SK-N-SH treated with all-trans-retinoic acid at 6 μM for 48 hours (cell line): ENCODE data around the gene GAK.

ENCODE experiments used
- ARNTL ChIP-seq: fragments of 450-650 bp; formaldehyde crosslinking; IDR thresholded peaks from 2 replicates; pipeline ENCODE4 v1.5.0; 2020; ENCODE audit warnings: low read depth, mild to moderate bottlenecking, moderate library complexity, borderline replicate concordance
- GLIS3 ChIP-seq: fragments of 250-450 bp; sonication (Bioruptor Pico); IDR thresholded peaks from 2 replicates; pipeline ENCODE4 v1.5.0; 2020; ENCODE audit warnings: mild to moderate bottlenecking, moderate library complexity
- OSR1 ChIP-seq: fragments of 250-450 bp; sonication (Bioruptor Pico); IDR thresholded peaks from 2 replicates; pipeline ENCODE4 v1.8.0; 2022; ENCODE audit warnings: moderate library complexity, mild to moderate bottlenecking, inconsistent platforms
- RARB ChIP-seq: fragments of 250-450 bp; sonication (Bioruptor Pico); IDR thresholded peaks from 2 replicates; pipeline ENCODE4 v1.8.0; 2021; ENCODE audit warnings: mild to moderate bottlenecking, moderate library complexity
- TCF4 ChIP-seq: fragments of 250-450 bp; sonication (Bioruptor Pico); IDR thresholded peaks from 2 replicates; pipeline ENCODE4 v1.8.0; 2021; ENCODE audit warnings: mild to moderate bottlenecking, moderate library complexity, borderline replicate concordance
- TOX ChIP-seq: fragments of 250-450 bp; sonication (Bioruptor Pico); IDR thresholded peaks from 2 replicates; pipeline ENCODE4 v1.8.0; 2021; ENCODE audit warnings: mild to moderate bottlenecking, moderate library complexity, borderline replicate concordance
- ZC3H10 ChIP-seq: fragments of 250-450 bp; sonication (Bioruptor Pico); IDR thresholded peaks from 2 replicates; pipeline ENCODE4 v1.5.1; 2021; ENCODE audit warnings: mild to moderate bottlenecking, moderate library complexity
- ZFP3 ChIP-seq: fragments of 250-450 bp; sonication (Bioruptor Pico); IDR thresholded peaks from 2 replicates; pipeline ENCODE4 v1.5.0; 2020; ENCODE audit warnings: mild to moderate bottlenecking, moderate library complexity
- ZFP30 ChIP-seq: fragments of 450-650 bp; formaldehyde crosslinking; IDR thresholded peaks from 2 replicates; pipeline ENCODE4 v1.5.0; 2022; ENCODE audit warnings: mild to moderate bottlenecking, moderate library complexity
- ZNF565 ChIP-seq: fragments of 450-650 bp; formaldehyde crosslinking; conservative IDR thresholded peaks from 2 replicates; pipeline ENCODE4 v1.5.0; 2020; ENCODE audit warnings: low read depth, mild to moderate bottlenecking, moderate library complexity
- ZNF70 ChIP-seq: fragments of 450-650 bp; formaldehyde crosslinking; IDR thresholded peaks from 2 replicates; pipeline ENCODE4 v1.5.0; 2020; ENCODE audit warnings: mild to moderate bottlenecking, moderate library complexity
- ZNF8 ChIP-seq: fragments of 450-650 bp; formaldehyde crosslinking; IDR thresholded peaks from 2 replicates; pipeline ENCODE4 v1.5.0; 2020; ENCODE audit warnings: mild to moderate bottlenecking, moderate library complexity
- TF ChIP-seq, protein P1 (sequence below): fragments of 250-450 bp; sonication (Bioruptor Pico); IDR thresholded peaks from 2 replicates; pipeline ENCODE4 v1.8.0; 2020; ENCODE audit warnings: mild to moderate bottlenecking, moderate library complexity, borderline replicate concordance
- TF ChIP-seq, protein P2 (sequence below): fragments of 250-450 bp; sonication (Bioruptor Pico); IDR thresholded peaks from 2 replicates; pipeline ENCODE4 v1.5.1; 2021; ENCODE audit warnings: mild to moderate bottlenecking, moderate library complexity

DNA sequence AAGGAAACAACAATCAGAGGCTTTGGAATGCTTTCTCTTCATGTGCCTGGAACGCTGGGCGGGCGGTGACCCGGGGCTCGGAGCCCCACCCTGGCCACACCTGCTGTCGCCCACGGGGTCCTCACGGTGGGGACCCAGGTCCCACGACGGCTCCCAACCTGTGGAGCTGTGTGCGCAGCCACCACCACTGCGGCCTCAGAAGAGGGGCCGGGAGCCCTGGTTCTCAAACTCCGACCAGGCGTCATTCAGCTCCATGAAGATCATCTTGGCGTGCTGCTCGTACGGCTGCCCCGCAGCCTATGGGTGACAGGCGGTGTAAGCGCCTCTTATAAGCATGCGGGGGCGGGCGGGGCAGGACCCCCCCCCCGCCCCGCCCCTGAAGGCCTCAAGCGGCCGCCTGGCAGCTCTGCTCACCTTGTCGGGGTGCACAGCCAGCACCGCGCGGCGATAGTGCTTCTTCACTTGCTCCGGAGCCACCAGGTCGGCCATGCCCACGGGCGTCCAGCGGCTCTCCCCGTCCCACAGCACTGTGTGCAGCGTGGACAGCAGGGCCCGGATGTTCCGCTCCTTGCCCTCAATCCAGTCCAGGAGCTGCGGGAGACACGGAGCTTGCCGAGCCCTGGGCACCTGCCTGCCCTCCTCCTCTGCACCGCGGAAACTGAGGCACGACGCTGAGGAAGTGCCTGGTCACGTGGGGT lies 82.5 kb downstream of the GAK start:
- TF ChIP-seq ZNF565 (CRISPR knock-in tag), result no peak
- no peak for TF ChIP-seq ZFP30 (CRISPR knock-in tag)
- no peak for TF ChIP-seq OSR1 (CRISPR knock-in tag)
- TF ChIP-seq GLIS3 (CRISPR knock-in tag), result no peak
- TF ChIP-seq ARNTL (CRISPR knock-in tag), result no peak
- TF ChIP-seq, protein P1, sequence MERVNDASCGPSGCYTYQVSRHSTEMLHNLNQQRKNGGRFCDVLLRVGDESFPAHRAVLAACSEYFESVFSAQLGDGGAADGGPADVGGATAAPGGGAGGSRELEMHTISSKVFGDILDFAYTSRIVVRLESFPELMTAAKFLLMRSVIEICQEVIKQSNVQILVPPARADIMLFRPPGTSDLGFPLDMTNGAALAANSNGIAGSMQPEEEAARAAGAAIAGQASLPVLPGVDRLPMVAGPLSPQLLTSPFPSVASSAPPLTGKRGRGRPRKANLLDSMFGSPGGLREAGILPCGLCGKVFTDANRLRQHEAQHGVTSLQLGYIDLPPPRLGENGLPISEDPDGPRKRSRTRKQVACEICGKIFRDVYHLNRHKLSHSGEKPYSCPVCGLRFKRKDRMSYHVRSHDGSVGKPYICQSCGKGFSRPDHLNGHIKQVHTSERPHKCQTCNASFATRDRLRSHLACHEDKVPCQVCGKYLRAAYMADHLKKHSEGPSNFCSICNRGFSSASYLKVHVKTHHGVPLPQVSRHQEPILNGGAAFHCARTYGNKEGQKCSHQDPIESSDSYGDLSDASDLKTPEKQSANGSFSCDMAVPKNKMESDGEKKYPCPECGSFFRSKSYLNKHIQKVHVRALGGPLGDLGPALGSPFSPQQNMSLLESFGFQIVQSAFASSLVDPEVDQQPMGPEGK (CRISPR knock-in tag), result no peak
- no peak for TF ChIP-seq ZFP3 (CRISPR knock-in tag)
- TF ChIP-seq TOX (CRISPR knock-in tag), result no peak
- TF ChIP-seq, protein P2, sequence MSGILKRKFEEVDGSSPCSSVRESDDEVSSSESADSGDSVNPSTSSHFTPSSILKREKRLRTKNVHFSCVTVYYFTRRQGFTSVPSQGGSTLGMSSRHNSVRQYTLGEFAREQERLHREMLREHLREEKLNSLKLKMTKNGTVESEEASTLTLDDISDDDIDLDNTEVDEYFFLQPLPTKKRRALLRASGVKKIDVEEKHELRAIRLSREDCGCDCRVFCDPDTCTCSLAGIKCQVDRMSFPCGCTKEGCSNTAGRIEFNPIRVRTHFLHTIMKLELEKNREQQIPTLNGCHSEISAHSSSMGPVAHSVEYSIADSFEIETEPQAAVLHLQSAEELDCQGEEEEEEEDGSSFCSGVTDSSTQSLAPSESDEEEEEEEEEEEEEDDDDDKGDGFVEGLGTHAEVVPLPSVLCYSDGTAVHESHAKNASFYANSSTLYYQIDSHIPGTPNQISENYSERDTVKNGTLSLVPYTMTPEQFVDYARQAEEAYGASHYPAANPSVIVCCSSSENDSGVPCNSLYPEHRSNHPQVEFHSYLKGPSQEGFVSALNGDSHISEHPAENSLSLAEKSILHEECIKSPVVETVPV (CRISPR knock-in tag), result no peak
- no peak for TF ChIP-seq TCF4 (CRISPR knock-in tag)
- TF ChIP-seq ZNF8 (CRISPR knock-in tag), result no peak
- no peak for TF ChIP-seq ZC3H10 (CRISPR knock-in tag)
- TF ChIP-seq ZNF70, result no peak
- no peak for TF ChIP-seq RARB (CRISPR knock-in tag)
